Activated CD4-positive, alpha-beta T cell treated with anti-CD3 and anti-CD28 coated beads, Interleukin-2, amount 50 U/mL, for 48 hours (primary cell): ENCODE data around the gene GPR150.

Experiments
- DNase-seq, 2 experiments: peaks; one replicate each; pipeline ENCODE4 v3.0.0-alpha.2; 2020

The GPR150 gene

DNA sequence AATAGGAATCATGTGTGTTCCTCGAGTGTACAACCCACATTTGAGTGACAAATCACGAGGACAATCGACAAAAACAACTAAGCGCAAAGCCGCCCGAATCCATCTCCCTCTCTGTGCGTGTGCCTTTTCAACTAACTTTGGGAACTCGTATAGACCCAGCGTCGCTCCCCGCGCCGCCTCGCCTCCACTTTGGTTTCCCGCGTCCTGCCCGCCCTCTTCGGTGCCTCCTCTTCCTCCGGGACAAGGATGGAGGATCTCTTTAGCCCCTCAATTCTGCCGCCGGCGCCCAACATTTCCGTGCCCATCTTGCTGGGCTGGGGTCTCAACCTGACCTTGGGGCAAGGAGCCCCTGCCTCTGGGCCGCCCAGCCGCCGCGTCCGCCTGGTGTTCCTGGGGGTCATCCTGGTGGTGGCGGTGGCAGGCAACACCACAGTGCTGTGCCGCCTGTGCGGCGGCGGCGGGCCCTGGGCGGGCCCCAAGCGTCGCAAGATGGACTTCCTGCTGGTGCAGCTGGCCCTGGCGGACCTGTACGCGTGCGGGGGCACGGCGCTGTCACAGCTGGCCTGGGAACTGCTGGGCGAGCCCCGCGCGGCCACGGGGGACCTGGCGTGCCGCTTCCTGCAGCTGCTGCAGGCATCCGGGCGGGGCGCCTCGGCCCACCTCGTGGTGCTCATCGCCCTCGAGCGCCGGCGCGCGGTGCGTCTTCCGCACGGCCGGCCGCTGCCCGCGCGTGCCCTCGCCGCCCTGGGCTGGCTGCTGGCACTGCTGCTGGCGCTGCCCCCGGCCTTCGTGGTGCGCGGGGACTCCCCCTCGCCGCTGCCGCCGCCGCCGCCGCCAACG, at the start of gene GPR150:
Gene GPR150, plus strand, starts transcription at position 58 of the 840 bp plus-strand sequence. Its CDS starts 189 bp downstream, at position 247.
- DNase-seq: peak; percentile 62 to 70

DNA sequence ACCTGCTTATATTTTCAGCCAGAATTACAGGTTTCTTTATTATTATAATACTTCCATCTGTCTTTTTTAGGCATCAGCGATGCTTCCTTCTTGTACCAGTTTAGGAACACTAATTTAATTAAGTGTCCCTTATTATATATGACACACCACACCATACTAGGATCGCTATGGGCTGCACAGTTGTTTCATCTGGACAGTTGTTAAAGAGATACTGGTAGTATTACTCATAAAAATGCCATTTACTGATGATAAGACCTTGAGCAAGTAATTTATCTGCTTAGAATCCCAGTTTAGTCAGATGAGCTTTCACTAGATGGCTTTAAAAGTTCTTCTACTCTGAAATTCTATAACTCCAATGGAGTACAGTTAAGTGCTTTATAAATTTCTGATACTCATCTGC, 47.9 kb upstream of the GPR150 start:
- no peak for DNase-seq

DNA sequence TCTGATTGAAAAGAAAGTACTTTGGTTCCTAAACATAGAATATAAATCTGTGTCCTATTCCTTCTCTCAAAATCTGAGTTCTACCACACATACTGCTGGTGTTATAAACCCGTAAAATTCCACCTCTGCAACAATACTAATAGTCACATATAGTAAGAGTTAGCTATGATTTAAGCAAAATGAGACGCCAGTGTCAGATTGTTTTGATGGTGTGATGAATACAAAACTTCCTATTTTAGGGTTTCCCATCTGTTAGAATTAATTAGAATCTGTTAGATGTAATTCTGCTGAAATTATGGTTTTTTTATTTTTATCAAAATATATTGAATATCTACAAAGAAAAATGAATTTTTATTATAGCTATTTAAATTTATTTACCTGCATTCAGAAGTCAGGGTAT, 38.3 kb upstream of the GPR150 start:
- DNase-seq: no peak

DNA sequence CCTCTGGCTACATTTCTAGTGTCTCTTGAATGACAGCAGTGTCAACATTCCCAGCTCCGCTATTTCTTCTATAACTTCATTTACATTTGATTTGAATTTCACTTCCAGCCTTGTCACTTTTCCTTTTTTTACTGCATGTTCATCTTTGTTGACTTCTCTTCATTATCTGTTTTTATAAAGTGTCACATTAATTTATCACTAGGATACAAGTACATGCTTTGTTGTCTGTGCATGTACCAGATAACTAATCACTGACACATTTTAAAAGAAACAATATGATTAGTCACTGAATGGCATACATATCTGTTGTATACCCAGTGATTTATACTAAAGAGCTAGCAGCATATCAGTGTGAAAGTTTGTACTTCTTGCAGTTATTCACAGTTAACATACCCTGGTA, 35.9 kb upstream of the GPR150 start:
- DNase-seq: no peak

DNA sequence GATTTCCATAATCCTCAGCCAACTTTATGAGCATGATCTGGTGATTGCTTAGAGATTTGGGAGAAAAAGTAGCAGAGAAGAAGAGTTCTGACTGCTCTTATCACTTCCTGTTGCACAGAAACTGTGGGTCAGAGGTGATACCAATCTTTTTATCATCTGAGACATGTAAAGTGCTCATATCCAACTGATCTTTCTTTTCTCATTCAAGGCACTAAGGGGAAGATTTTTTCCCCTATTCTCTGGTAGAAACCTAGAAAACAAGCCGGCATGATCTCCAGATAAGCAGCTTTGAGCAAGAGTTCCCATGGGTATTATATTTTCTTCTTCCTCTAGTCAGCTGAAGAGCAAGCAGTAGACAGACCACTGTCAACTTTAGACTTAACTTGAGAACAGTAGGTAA, 29.0 kb upstream of the GPR150 start:
- DNase-seq: no peak

DNA sequence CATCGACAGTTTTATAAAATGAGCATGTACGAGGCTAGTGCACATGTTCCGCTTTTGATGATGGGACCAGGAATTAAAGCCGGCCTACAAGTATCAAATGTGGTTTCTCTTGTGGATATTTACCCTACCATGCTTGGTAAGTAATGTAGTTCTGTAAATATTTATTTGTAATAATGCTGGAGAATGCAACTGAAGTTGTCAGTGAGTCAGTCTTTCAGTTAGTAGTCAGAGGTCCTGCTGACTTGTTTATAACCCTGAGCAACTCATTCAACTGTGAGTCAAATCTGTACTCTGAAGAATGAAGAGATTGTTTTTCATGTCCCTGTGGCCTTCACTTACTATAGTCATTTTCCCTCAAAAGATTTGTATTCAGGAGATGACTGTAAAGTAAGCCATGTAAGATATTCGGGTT, 28.4 kb upstream of the GPR150 start:
- DNase-seq: no peak

DNA sequence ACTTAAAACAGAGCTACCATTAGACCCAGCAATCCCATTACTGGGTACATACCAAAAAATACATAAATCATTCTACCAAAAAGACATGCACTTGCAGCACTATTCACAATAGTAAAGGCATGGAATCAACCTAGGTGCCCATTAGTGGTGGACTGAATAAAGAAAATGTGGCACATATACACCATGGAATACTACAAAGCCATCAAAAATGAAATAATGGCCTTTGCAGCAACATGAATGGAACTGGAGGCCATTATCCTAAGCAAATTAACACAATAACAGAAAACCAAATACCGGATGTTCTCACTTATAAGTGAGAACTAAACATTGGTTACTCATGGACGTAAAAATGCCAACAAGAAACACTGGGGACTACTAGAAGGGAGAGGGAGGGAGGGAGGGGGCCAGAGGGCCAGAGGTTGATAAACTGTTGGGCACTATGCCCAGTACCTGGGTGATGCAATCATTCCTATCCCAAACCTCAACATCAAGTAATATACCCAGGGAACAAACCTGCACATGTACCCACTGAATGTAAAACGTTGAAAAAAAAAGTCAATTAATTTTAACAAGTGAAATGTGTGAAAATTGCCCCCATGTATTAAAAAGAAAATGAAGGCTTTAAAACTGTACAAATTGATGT, 24.5 kb upstream of the GPR150 start:
- no peak for DNase-seq

DNA sequence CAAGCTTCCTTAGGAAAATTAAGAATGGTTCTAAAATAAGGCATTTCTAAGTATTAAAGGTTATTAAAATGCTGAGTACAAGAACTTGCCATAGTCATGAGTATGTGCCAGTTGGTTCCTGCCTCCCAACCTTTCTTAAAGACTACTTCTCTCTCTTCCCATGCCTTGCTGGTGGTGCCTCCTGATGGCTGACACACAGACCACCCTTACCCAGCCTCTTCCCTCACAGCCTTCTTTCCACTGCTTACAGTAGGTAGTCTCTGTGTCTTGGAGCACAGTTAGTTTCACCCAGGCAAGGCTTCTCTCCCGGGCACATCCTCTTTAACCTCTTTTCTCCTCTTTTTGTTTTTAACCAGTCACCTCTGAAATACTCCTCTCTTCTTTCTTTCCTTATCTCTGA, 20.6 kb upstream of the GPR150 start:
- no peak for DNase-seq

DNA sequence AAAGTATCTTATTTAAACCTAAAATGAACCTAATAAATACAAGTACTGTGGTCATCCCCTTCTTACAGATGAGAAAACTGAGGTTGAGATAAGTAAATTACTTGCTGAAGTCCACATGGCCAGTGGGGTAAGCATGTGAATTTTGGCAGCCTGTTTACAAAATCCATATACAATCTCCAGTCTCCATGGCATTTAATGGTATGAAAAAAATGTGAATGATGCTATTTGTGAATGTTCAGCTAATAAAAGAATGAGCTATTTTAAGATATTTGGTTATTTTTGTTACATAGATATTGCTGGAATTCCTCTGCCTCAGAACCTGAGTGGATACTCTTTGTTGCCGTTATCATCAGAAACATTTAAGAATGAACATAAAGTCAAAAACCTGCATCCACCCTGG, 19.3 kb upstream of the GPR150 start:
- DNase-seq: no peak

DNA sequence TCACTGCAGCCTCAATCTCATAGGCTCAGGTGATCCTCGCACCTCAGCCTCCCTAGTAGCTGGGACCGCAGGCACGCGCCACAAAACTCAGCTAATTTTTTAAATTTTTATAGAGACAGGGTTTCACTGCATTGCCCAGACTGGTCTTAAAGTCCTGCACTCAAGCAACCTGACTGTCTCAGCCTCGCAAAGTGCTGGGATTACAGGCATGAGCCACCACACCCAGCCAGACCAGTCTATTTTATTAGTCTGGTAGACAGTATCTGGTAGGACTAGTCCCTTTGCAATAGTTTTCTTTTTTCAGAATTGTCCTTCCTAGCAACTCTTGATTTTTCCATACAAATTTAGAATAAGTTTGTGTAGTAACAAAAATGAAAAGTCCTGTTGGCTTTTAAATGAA, 14.1 kb upstream of the GPR150 start:
- DNase-seq: no peak

DNA sequence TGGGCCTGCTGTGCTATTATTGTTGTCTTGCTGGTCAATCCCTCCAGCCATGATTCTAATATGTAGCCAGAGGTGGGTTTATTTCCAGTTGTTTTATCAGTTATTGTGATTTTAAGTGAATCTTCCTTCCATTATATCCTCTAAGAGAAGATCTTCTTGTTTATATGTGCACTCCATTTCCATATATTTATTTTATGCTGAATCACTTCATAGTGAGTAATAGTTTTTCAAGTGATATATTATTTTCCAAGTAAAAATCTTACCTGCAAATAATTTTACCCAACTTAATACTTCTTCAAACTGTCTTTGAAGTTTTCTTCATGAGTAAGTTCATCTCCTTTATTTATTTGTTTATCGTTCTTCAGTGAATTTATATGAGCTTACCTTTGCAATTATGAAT, 13.5 kb upstream of the GPR150 start:
- DNase-seq: no peak

DNA sequence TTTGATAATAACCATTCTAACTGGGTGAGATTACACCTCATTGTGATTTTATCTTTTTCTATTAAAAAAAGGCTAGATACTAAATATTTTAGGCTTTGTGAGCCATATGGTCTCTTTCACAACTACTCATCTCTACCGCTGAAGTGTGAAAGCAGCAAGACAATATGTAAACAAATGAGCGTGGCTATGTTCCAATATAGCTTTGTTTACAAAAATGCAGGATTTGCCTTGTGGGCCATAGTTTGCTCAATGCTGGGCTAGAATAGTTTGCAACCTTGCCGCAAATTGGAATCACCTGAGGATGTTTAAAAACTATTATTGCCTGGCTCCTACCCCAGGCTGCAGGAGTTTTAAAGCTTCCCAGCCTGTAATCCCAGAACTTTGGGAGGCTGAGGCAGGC, 10.2 kb upstream of the GPR150 start:
- DNase-seq: no peak

DNA sequence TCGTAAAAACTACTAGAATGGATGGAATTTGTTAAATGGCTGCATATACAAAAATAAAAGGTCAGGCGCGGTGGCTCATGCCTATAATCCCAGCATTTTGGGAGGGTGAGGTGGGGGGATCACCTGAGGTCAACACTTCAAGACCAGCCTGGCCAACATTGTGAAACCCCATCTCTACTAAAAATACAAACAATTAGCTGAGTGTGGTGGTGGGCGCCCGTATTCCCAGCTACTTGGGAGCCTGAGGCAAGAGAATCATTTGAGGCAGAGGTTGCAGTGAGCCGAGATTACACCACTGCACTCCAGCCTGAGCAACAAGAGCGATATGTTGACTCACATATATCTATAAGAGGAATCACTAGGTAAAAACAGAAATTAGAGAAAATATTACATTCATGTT, 9.3 kb upstream of the GPR150 start:
- no peak for DNase-seq

DNA sequence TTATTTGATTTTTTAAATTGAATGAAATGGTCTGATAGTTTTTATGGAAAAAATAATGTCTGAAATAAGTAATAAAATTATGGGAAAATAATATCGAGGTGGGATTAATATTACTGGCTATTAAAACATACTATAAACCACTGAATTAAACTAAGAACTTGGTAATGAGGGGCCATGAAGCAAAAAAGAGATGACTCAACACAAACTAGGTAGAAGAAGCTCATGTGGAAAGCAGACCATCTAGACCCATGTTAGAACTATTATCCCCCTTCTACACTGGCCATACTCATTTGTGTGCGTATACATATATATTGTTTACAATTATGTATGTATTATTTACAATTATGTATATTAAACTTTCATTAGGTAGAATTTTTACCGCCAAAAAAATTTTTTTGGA, 8.5 kb upstream of the GPR150 start:
- DNase-seq: no peak

DNA sequence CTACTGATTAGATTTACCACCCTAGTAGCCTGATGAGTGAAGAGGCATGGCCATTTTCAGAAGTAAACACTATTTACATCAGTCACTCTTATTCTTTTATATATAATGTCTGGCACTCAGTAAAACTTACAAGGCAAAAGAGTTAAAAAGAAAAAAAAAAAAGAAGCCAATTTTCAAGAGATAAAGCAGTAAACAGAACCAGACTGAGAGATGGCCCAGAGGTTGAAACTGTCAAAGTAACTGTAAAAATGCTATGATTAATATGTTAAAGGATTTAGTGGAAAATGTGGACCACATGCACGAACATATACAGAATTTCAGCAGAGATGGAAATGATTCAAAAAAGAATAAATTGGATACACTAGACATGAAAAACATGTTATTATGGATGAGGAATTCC, 6.4 kb upstream of the GPR150 start:
- DNase-seq: no peak

DNA sequence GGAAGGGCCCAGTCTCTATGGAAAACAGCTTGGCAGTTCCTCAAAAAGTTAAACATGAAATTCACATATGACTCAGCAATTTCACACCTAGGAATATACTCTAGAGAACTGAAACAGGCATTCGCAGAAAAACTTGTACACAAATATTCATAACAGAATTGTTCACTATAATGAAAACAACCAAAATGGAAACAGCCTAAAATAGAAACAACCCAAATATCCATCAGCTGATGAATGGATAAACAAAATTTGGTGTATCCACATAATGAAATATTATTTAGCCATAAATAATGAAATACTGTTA, 4.8 kb upstream of the GPR150 start:
- DNase-seq: no peak

DNA sequence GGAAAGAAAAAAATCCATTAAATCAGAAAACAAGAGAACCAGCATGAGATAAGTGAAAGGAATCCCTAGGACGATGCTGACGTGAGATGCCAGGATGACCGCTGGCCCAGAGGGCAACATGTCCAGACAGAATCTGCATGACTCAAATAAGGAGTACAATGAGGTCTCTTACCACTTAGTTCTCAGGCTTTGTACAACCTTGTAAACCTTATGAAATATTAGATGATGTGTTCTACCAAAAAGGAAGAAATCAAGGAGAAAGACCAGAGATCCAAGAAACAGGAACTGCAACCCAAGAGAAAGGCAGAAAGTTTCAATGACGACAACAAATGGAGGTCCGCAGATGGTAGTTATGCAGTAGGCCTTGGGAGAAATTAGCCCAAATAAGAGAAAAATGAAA, 2.8 kb upstream of the GPR150 start:
- no peak for DNase-seq

DNA sequence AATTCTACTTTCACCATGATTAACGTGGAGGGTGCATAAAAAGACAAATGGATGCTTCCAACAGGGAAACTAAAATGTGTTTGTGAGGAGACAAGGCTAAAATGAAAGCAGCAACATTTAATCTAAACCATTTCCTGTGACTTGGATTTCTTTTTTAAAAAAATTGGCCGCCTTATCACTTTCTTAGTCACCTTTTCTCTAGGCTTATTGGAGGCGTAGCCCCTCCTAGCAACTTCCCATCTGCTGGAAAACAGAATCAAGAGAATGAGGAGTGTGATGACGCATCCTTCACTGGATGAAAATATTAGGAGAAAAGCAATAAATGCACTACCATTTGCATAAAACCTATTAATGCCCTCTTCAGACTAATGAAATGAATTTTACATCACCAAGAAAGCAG, 791 bp upstream of the GPR150 start:
- DNase-seq: no peak

DNA sequence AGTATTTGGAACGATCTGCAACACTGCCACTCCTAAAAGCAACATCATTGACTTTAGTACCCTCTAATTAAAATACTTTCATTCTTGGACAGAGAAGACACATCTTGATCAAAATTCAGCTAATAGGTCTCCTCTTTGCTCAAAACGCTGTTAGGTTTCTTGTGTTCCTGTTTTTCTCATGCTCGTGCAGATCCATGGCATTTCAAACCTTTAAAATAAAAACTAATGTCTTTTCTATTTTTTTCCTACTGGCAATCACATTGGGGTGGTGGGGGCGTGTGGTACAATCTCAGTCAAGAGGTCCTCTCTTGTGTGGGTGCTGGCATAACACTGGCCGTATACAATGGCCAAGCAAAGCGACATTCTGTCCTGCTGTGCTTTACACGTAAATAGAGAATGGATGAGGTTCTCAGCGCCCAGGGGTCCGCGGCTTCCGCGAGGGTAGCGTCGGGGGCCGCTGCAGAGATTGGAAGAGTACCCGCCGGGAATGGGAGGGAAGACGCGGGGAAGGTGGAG, 315 bp upstream of the GPR150 start:
- DNase-seq: peak in 1 of 2 experiments; percentile 12

DNA sequence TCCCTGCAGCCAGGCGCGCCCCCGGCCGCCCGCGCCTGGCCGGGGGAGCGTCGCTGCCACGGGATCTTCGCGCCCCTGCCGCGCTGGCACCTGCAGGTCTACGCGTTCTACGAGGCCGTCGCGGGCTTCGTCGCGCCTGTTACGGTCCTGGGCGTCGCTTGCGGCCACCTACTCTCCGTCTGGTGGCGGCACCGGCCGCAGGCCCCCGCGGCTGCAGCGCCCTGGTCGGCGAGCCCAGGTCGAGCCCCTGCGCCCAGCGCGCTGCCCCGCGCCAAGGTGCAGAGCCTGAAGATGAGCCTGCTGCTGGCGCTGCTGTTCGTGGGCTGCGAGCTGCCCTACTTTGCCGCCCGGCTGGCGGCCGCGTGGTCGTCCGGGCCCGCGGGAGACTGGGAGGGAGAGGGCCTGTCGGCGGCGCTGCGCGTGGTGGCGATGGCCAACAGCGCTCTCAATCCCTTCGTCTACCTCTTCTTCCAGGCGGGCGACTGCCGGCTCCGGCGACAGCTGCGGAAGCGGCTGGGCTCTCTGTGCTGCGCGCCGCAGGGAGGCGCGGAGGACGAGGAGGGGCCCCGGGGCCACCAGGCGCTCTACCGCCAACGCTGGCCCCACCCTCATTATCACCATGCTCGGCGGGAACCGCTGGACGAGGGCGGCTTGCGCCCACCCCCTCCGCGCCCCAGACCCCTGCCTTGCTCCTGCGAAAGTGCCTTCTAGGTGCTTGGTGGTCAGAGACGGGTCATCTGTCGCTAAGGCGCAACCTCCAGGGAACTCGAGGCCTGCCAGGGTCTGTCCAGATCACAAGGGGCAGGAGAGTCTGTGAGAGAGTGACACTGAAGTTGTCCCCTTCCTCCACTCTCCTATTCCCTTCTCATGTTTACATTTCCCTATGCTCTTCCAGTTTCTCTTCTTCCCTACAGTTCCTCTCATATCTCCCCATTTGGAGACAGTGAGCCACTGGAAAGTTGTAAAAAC, 1.3 kb downstream of the GPR150 start:
- DNase-seq: peak; percentile 52 to 57

DNA sequence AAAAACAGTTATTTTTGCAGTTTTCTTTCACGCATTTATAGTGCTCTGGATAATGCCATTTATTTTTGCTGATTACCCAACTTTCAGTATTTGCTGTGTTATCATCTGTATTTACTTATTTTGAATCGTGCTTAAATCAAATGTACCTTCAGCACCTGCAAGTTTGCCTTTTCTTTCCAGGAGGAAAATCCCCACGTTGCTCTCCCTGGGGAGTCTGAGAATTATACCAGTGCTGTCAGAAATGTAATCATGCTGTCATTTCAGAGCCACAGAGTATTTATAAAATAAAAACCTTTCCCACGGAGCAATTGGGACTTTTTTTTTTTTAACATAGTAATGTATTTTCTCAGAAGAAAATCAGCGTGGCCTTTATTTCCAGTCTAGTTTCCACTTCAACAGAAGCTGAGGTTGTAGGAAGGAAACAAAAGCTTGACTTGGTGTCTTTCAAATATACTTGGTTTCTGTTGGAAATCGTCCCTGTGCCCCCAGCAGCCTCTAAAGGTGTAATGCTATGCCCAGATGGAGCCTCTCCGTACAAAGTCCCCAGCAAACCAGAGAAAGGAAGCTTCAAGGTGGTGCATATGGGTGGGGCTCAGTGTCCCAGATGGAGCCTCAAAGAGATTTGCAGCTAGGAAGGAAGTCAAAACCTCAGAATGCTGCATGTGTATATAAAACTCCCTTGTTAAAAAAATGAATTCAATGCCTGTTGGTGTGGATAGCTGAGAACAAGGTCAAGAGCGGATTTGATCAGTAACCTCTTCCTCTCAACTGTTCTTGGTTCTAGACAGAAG, 2.1 kb downstream of the GPR150 start:
- no peak for DNase-seq

DNA sequence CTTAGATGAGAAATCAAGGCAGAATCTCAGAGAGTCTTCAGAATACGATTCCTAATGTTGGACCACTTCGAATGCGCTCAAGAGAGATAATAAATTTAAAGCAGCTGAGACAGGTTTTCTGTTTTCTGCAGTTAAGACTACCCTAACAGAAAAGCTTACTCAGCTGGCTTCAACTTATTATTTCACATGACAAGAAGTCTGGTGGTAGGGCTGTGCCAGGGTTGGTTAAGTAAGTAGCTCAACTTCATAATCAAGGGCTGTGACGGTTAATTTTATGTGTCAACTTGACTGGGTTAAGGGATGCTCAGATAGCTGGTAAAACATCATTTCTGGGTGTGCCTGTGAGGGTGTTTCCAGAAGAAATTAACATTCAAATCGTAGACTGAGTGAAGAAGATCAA, 3.8 kb downstream of the GPR150 start:
- no peak for DNase-seq

DNA sequence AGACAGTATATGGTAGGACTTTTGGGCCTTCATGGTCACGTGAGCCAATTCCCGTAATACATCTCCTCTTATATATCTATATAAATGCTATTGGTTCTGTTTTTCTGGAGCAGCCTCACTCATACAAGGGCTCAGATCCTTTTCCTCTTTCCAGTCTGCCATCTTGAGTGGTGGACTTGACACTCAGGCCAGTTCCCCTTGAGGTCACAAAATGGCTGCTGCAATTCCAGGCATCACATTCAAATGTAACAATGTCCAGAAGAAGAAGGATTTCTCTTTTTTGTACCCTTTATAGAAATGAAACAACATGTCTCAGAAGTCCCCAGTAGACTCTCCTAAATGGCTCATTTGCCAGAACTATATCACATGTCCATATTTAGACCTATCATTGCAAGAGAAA, 4.5 kb downstream of the GPR150 start:
- no peak for DNase-seq
